Fibroblast of the aortic adventitia (primary cell): ENCODE data around the gene ZNF575. TPM values are rescaled to one million over a fixed set of nuclear protein-coding genes. Genes with fewer than 3 reads are reported as not detected.

ENCODE experiments used
- DNase-seq: peaks from one replicate; pipeline ENCODE4 v3.0.0-alpha.2; 2010; ENCODE audit warnings: low read depth
- H3K4me3 ChIP-seq: 2 replicates; pipeline ENCODE4 v1.5.1; 2011; ENCODE audit warnings: low read depth, mild to moderate bottlenecking, control low read depth, low read length, moderate library complexity
- total RNA-seq: library from RNA; depleted of rRNA; stranded (reverse); fragments of >200 nt; gene quantifications from 2 replicates; pipeline ENCODE4 v1.2.3, GENCODE V29; 2012; ENCODE audit warnings: low replicate concordance
- TF ChIP-seq, protein P1 (sequence below): IDR thresholded peaks from 2 replicates; pipeline ENCODE4 v1.5.1; 2011; ENCODE audit warnings: mild to moderate bottlenecking, low read length, control low read depth, inconsistent platforms; ENCODE audit not compliant: insufficient read depth

The ZNF575 gene
- total RNA-seq, 1 donor: 0.63 TPM

DNA sequence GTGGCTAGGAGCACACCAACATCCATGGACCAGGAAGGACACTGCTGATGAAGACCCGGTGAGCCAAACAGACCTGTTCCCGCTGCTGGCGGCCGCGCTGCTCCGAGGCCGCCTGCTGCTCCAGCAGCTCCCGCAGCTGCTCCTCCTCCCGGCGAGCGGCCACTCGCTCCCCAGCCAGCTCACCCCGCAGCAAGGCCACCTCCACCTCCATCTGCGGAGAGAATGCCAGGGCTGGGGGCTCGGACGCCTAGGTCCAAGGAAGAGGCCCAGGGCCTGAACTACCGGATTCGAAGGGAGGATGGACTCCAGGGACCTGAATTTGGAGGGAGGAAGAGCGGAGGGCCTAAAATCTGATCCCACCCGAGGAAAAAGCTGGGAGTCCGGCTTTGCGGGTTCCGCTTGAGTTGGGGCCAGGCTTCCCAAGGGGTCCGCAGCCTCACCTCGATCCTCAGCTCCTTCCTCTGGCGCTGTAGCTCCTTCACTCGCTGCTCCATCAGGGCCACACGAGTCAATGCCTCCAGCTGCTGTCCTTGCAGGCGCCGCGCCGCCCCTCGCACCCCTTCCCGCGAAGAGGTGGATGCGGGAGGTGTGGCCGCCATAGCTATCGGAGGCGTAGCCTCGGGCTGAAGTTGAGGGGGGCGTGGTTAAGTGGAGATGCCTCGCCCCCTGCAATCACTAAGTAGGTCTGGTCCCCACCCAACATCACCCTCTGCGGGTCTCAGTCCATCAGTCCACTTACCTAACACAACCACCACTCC is 31.1 kb upstream of the ZNF575 start:
- H3K4me3 ChIP-seq: no peak overlapping the region
- no peak for DNase-seq
- TF ChIP-seq, protein P1, sequence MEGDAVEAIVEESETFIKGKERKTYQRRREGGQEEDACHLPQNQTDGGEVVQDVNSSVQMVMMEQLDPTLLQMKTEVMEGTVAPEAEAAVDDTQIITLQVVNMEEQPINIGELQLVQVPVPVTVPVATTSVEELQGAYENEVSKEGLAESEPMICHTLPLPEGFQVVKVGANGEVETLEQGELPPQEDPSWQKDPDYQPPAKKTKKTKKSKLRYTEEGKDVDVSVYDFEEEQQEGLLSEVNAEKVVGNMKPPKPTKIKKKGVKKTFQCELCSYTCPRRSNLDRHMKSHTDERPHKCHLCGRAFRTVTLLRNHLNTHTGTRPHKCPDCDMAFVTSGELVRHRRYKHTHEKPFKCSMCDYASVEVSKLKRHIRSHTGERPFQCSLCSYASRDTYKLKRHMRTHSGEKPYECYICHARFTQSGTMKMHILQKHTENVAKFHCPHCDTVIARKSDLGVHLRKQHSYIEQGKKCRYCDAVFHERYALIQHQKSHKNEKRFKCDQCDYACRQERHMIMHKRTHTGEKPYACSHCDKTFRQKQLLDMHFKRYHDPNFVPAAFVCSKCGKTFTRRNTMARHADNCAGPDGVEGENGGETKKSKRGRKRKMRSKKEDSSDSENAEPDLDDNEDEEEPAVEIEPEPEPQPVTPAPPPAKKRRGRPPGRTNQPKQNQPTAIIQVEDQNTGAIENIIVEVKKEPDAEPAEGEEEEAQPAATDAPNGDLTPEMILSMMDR: no peak

DNA sequence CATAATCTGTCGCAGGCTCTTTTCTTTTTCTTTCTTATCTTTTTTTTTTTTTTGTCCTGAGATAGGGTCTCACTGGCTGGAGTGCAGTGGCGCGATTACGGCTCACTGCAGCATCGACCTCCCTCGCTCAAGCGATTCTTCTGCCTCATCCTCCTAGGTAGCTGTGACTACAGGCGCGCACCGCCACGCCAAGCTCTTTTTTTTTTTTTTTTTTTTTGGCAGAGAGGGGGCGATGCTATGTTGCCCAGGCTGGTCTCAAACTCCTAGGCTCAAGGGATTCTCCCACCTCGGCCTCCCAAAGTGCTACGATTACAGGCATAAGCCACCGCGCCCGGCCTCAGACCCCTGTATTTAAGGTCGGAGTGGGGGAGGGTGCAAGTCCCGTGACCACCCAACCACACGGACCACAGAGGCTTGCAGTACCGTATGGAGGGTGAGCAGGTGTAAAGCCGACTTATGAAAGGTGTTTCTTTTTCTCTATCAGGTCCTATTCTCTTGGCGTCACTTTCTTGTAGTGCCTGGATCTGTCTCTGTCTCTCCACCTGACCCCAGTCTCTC is 30.5 kb upstream of the ZNF575 start:
- TF ChIP-seq, protein P1: no peak
- H3K4me3 ChIP-seq: peak overlapping the region; percentile 94
- no peak for DNase-seq

DNA sequence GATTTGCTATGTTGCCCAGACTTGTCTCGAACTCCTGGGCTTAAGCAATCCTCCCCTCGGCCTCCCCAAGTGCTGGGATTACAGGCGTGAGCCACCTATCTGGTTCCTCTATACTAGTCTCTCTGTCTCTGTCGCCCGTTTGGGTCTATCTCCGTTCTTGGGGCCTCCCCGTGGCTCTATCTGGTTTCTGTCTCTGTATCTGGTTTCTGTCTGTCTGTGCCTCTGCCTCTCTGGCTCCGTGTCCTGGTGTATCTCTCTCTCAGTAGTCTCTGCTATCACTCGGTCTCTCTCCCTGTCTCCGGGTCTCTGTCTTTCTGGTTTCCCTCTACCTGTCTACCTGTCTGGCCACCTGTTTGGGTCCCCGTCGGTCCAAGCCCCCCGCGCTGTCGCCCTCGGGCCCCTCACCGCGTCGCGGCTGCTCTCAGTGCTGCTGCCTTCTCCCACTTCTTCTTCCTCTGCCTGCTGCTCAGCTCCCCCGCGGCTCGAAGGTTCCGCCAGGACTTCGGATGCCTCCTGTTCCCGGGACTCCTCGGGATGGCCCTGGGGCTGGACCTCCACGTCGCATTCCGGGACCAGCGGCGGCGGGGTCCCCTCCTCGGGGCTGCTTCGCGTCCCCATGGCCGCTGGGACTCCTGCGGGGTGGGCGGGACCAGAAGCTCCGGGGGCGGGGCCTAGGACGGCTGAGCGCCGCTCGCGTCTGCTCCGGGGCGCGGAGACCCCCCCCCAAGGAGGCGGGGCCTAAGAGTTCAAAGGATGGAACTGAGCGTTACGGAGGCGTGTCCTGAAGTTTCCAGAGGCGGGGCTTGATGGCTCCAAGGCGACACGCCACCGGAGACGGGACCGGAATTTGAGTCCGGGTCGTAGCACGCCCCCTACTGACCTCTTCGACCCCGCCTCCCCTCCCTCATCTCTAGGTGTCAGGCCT is 29.2 kb upstream of the ZNF575 start:
- DNase-seq: peak; percentile 82
- H3K4me3 ChIP-seq: peak overlapping the region; percentile 94
- TF ChIP-seq, protein P1: no peak

DNA sequence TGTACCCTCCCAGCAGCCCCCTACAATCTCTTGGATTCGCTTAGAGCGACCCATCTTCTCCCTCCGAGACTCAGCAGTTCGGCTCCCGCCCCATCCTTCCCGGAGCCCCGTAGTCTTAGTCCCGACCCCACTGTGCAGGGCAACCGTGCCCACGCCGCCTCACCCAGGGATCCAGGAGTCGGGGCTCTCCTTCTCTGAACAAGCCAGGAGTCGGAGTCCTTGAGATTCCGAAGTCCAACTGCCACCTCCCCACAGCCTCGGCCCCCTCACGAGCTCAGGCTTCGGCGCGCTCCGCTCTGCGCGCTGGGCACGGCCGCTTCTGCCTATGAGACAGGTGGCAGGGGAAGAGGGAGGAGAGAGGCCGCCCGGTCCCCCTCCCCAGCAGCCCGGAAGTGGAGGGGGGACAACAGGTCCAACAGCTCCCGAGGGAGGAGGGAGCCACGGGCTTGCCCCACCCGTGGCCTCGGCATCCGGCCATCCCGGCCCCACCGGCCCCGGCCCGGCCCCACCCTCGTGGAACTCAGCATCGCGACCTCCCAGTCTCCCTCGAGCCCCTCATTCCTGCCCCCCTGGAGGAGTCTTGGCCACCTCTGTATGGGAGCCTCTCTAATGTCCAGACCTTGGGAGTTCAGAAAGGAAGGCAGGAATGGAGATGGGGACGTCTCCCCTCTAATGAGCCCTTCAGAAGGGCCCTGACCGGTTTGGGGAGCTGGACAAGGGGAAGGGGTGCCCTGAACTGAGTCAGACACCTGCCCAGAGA is 28.4 kb upstream of the ZNF575 start, which contains the start of gene PHLDB3:
PHLDB3 (minus strand) TSS at position 321 of the 760 bp plus-strand sequence. CDS start 628 bp downstream, outside the sequence.
- TF ChIP-seq, protein P1: no peak

DNA sequence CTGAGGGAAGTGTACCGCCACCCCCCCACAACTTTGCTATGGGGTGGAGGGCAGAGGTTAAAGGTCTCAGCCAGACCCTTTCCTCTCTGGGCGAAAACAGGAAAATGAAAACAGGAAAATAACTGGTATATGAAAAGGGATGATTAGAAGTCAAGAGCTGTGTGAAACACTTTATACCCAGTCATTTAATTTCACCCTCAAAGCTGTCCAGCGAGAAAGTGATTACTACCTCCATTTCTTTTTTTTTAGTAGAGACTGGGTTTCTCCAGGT is 27.9 kb upstream of the ZNF575 start:
- H3K4me3 ChIP-seq: no peak overlapping the region
- DNase-seq: no peak
- TF ChIP-seq, protein P1: no peak

More for the DNA sequence above, 28.4 kb upstream of the ZNF575 start, which contains the start of gene PHLDB3:
- peak within 1 kb of the TSS; percentile 94 for H3K4me3 ChIP-seq
- DNase-seq: no peak

DNA sequence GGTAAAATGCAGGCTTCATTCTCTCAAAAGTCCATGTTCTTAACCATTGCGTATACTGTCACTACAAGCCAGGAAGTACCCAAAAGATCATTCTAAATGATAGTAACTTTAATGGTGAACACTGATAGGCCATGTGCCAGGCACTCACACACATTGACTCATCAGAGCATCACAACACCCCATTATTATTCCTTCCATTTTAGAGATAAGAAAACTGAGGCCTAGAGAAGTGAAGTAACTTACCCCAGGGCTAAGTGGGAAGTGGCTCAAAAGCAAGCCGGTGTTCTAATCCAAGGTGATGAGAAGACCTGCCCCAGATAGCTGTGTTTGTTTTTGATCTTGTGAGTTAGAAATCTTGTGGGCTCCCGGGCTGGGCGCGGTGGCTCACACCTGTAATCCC is 27.0 kb upstream of the ZNF575 start:
- TF ChIP-seq, protein P1: no peak
- no peak overlapping the region for H3K4me3 ChIP-seq
- no peak for DNase-seq
